Fibroblast of lung (primary cell): Measurements from ENCODE around the gene OR56A1.

Experiments used
- EZH2 ChIP-seq: IDR thresholded peaks from 2 replicates; pipeline ENCODE4 v1.5.1; 2012; ENCODE audit warnings: low read length, control low read depth, mild to moderate bottlenecking; ENCODE audit errors: missing control alignments
- TF ChIP-seq, protein P1 (sequence below), 2 donors: IDR thresholded peaks in 1 of 2; conservative IDR thresholded peaks in 1 of 2; 1 replicate in 1 of 2; 2 replicates in 1 of 2; pipeline ENCODE4 v1.5.1; 2011 to 2012; ENCODE audit warnings: low read length in 2 of 2, control low read depth in 1 of 2, inconsistent platforms in 1 of 2, low read depth in 1 of 2, mild to moderate bottlenecking in 1 of 2

DNA sequence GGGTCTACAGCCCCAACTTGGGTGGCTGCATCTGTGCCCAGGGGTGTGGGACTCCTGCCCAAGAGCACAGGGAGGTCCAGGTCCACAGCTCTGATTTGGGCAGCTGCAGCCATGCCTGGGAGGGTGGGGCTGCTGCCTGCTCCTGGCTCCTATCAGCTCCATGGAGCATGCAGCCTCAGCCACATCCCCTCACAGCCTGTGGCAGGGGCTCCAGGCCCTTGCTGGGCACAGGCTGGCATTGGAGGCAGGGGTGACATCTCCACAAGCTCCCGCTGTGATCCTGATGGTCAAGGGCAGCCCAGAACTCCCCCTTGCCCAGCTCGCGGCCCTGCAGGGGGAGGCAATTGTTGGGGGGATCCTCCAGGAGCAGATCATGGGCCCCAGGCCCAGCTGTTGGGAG is 17.5 kb downstream of the OR56A1 start:
- TF ChIP-seq, protein P1, sequence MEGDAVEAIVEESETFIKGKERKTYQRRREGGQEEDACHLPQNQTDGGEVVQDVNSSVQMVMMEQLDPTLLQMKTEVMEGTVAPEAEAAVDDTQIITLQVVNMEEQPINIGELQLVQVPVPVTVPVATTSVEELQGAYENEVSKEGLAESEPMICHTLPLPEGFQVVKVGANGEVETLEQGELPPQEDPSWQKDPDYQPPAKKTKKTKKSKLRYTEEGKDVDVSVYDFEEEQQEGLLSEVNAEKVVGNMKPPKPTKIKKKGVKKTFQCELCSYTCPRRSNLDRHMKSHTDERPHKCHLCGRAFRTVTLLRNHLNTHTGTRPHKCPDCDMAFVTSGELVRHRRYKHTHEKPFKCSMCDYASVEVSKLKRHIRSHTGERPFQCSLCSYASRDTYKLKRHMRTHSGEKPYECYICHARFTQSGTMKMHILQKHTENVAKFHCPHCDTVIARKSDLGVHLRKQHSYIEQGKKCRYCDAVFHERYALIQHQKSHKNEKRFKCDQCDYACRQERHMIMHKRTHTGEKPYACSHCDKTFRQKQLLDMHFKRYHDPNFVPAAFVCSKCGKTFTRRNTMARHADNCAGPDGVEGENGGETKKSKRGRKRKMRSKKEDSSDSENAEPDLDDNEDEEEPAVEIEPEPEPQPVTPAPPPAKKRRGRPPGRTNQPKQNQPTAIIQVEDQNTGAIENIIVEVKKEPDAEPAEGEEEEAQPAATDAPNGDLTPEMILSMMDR (conservative IDR thresholded peaks at IDR 0.05 in 1 of 2, IDR thresholded peaks at IDR 0.05 in 1 of 2; ENCODE audit: low read depth in 1 of 2, low read length in 2 of 2), result no peak
- no peak for TF ChIP-seq EZH2
